ENCODE results near the gene NF1. TPM values are rescaled to one million over a fixed set of nuclear protein-coding genes. Genes with fewer than 3 reads are reported as not detected.

NF1 gene
- total RNA-seq, 4 donors from 2014 or later = 15.6 to 48.4 (median 26.9) TPM

GRCh38 chr17:31289790-31290189 is 195.0 kb downstream of the NF1 start:
- no peak overlapping the region for H3K27ac ChIP-seq
- 51 to 71% methylated on average over 3 of the region's 3 CpGs for WGBS, 2 donors
- no peaks in the 10 kb centered on the region for H3K27me3 ChIP-seq
- peaks cover 0 to 12% (median 0%) of the 10 kb centered on the region in 3 donors for H3K36me3 ChIP-seq
- intact Hi-C loops (cut with DNase I) = no loop called here
- H3K9me3 ChIP-seq = no peaks in the 10 kb centered on the region
- no peaks in the 10 kb centered on the region for H3K4me1 ChIP-seq
- DNase-seq = no peak
- H3K4me3 ChIP-seq = no peak overlapping the region
- TF ChIP-seq POLR2A (IDR thresholded peaks at IDR 0.05) (no peak), CTCF (IDR thresholded peaks at IDR 0.05) (no peak)

GRCh38 chr17:31291820-31292219 is 197.0 kb downstream of the NF1 start:
- no peaks in the 10 kb centered on the region for H3K4me1 ChIP-seq
- TF ChIP-seq POLR2A (IDR thresholded peaks at IDR 0.05) = no peak
- TF ChIP-seq CTCF (IDR thresholded peaks at IDR 0.05) = no peak
- no peak overlapping the region for H3K4me3 ChIP-seq
- no peak overlapping the region for H3K27ac ChIP-seq
- no peaks in the 10 kb centered on the region for H3K9me3 ChIP-seq
- peaks cover 0 to 10% (median 0%) of the 10 kb centered on the region in 3 donors for H3K36me3 ChIP-seq
- H3K27me3 ChIP-seq = no peaks in the 10 kb centered on the region
- intact Hi-C loops (cut with DNase I) = no loop called here
- no peak for DNase-seq

GRCh38 chr17:31293581-31293980 is 198.8 kb downstream of the NF1 start:
- no peaks in the 10 kb centered on the region for H3K27me3 ChIP-seq
- no peak for TF ChIP-seq CTCF (IDR thresholded peaks at IDR 0.05)
- no peak for TF ChIP-seq POLR2A (IDR thresholded peaks at IDR 0.05)
- H3K36me3 ChIP-seq = peaks cover 0 to 6% (median 0%) of the 10 kb centered on the region in 3 donors
- intact Hi-C loops (cut with DNase I) = no loop called here
- no peaks in the 10 kb centered on the region for H3K9me3 ChIP-seq
- no peak overlapping the region for H3K27ac ChIP-seq
- H3K4me1 ChIP-seq = no peaks in the 10 kb centered on the region
- H3K4me3 ChIP-seq = no peak overlapping the region
- 85 to 91% methylated on average over 2 of the region's 2 CpGs for WGBS, 2 donors
- no peak for DNase-seq

GRCh38 chr17:31294231-31294630 is 199.5 kb downstream of the NF1 start:
- WGBS, 2 donors = 94% methylated on average over 3 of the region's 3 CpGs
- TF ChIP-seq CTCF (IDR thresholded peaks at IDR 0.05) = no peak
- TF ChIP-seq POLR2A (IDR thresholded peaks at IDR 0.05) = no peak
- intact Hi-C loops (cut with DNase I) = no loop called here
- Histone ChIP-seq H3K27me3 (no peaks in the 10 kb centered on the region), H3K4me3 (no peak overlapping the region), H3K27ac (no peak overlapping the region), H3K9me3 (no peaks in the 10 kb centered on the region), H3K36me3 (peaks cover 0 to 6% (median 0%) of the 10 kb centered on the region in 3 donors), H3K4me1 (no peaks in the 10 kb centered on the region)
- DNase-seq = no peak

- Histone ChIP-seq H3K36me3 (peaks cover 0 to 6% (median 0%) of the 10 kb centered on the region in 3 donors), H3K4me1 (no peaks in the 10 kb centered on the region), H3K27ac (no peak overlapping the region), H3K9me3 (no peaks in the 10 kb centered on the region), H3K27me3 (no peaks in the 10 kb centered on the region), H3K4me3 (no peak overlapping the region)
- no peak for DNase-seq
- WGBS, 2 donors = 84 to 88% methylated on average over 3 of the region's 3 CpGs
- no peak for TF ChIP-seq CTCF (IDR thresholded peaks at IDR 0.05)
- intact Hi-C loops (cut with DNase I) = no loop called here
These were observed 200.2 kb downstream of the NF1 start for GRCh38 chr17:31294820-31295488.
